Measurements from ENCODE around the gene EDARADD. TPM values are rescaled to one million over a fixed set of nuclear protein-coding genes. Genes with fewer than 3 reads are reported as not detected.

The EDARADD gene
- total RNA-seq, 1 experiment from 2014 or later, result 0.30 TPM

DNA sequence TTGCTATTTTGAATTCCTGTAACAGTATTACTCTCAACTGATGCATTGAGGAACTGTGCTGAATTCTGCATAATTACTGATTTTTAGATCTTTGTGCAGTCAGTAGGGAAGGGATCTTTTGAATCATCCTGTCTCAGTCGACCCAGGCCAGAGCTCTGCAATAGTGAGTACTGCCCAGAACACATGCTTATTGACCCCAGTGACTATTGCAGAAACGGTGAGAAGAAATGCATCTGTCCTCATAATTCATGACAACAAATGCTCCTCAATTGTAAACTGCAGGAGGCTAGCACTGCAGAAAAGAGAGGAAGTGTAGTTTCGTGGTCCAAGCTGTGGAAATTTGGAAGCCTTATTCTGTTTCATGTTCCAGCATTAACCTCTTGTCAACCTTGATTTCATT is 19.6 kb downstream of the EDARADD start:
- ATAC-seq (no peak), DNase-seq (ENCODE audit: low read depth, low spot score) (no peak)
- H3K9me2 ChIP-seq (ENCODE audit: insufficient read depth), result no peaks in the 10 kb centered on the region
- TF ChIP-seq ZFX (IDR thresholded peaks at IDR 0.05) (no peak), EZH2 (IDR thresholded peaks at IDR 0.05) (no peak), JUND (IDR thresholded peaks at IDR 0.05) (no peak), SP1 (IDR thresholded peaks at IDR 0.05; ENCODE audit: low read depth) (no peak), REST (IDR thresholded peaks at IDR 0.05; ENCODE audit: low read depth) (no peak), ZNF274 (IDR thresholded peaks at IDR 0.05; ENCODE audit: low read depth, low read length) (no peak), YY1 (IDR thresholded peaks at IDR 0.05; ENCODE audit: extremely low read depth, insufficient replicate concordance, low read depth, low read length) (no peak), TCF7L2 (IDR thresholded peaks at IDR 0.05; ENCODE audit: borderline replicate concordance, extremely low read depth, insufficient read depth, insufficient read length) (no peak), ELF1 (IDR thresholded peaks at IDR 0.05; ENCODE audit: borderline replicate concordance, low read depth) (no peak), CTCF (IDR thresholded peaks at IDR 0.05 in 2 of 3, conservative IDR thresholded peaks at IDR 0.05 in 1 of 3; ENCODE audit: borderline replicate concordance in 1 of 3, insufficient read depth in 1 of 3, low read depth in 2 of 3, low read length in 2 of 3) (no peak), SIN3A (IDR thresholded peaks at IDR 0.05; ENCODE audit: low read depth) (no peak), EGR1 (IDR thresholded peaks at IDR 0.05; ENCODE audit: low read depth) (no peak), EZH2phosphoT487 (IDR thresholded peaks at IDR 0.05; ENCODE audit: borderline replicate concordance) (no peak), ZBTB33 (IDR thresholded peaks at IDR 0.05; ENCODE audit: extremely low read depth, insufficient replicate concordance, low read length) (no peak), POLR2AphosphoS5 (IDR thresholded peaks at IDR 0.05; ENCODE audit: low read depth, low read length) (no peak), CBX3 (IDR thresholded peaks at IDR 0.05; ENCODE audit: low read depth) (no peak), SRF (IDR thresholded peaks at IDR 0.05; ENCODE audit: low read depth) (no peak), POLR2A (IDR thresholded peaks at IDR 0.05; ENCODE audit: borderline replicate concordance, extremely low read depth, insufficient read depth, insufficient read length) (no peak), FOSL1 (IDR thresholded peaks at IDR 0.05; ENCODE audit: low read depth) (no peak)
- TF ChIP-seq, protein P1, sequence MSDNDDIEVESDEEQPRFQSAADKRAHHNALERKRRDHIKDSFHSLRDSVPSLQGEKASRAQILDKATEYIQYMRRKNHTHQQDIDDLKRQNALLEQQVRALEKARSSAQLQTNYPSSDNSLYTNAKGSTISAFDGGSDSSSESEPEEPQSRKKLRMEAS (IDR thresholded peaks at IDR 0.05), result no peak
- H3K4me2 ChIP-seq (ENCODE audit: low read length), result no peak overlapping the region
- no peak overlapping the region for H2AFZ ChIP-seq (ENCODE audit: low read depth, low read length, poor library complexity, severe bottlenecking)
- intact Hi-C loops (cut with micrococcal nuclease), result no loop called here
- ChIA-PET POLR2A (no interaction called here), RAD21 (ENCODE audit: low non-redundant PET in 1 of 2, low total read pairs in 2 of 2, uncharacterized antibody in 2 of 2, unreplicated experiment in 2 of 2) (no interaction called here), CTCF (no interaction called here)
- no peaks in the 10 kb centered on the region for H3K36me3 ChIP-seq (ENCODE audit: control insufficient read depth in 1 of 2, insufficient read depth in 2 of 2, low read length in 2 of 2)
- no peaks in the 10 kb centered on the region for H3K9me3 ChIP-seq (ENCODE audit: control insufficient read depth in 1 of 2, insufficient read depth in 1 of 2, low read depth in 1 of 2, low read length in 2 of 2)
- peaks cover 4% of the 10 kb centered on the region; the same call in 1 of the 2 replicates for H3K27me3 ChIP-seq (ENCODE audit: insufficient read depth, low read length)
- H3K4me1 ChIP-seq (ENCODE audit: control insufficient read depth in 1 of 2, insufficient read depth in 2 of 2, low read length in 2 of 2), result no peaks in the 10 kb centered on the region
- BruUV-seq (replicated peaks), result no TSS peak
- H3K9ac ChIP-seq (ENCODE audit: low read length), result no peak overlapping the region
- no peak overlapping the region for H3K4me3 ChIP-seq (replicated peaks in 1 of 2; ENCODE audit: low read depth in 1 of 2, low read length in 2 of 2)
- no peaks in the 10 kb centered on the region for H3K79me2 ChIP-seq (ENCODE audit: insufficient read depth, low read length)
- no peaks in the 10 kb centered on the region for H4K20me1 ChIP-seq (ENCODE audit: insufficient read depth)
- H3K27ac ChIP-seq (ENCODE audit: low read depth, low read length), result no peak overlapping the region

Data from HCT116 (cell line).